NOMO-1 treated with dmso at 0.1 percent for 144 hours (cell line): ENCODE measurements around the gene MINDY4.

ENCODE experiments used
- DNase-seq: peaks from one replicate; lab custom pipeline; 2025; ENCODE audit not compliant: unreplicated experiment; lab: John Stamatoyannopoulos, UW

MINDY4 gene

DNA sequence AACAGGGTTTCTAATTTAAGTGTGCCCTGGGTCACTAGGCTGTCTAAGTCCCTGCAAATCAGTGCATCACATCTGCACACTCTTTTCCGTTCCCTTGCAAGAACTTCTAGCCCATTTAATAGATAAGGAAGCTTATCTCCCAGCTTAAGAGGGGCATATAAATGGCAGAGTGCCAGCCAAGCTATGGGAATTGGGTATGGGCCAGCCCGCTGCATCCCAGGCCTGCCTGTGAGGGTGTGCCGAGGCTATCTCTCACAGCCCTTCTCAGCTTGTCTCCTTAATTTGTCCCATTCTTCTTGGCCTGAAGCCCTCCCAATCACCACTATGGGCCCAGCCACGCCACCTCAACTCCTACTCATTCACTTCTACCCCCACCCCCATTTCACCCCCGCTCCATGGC, 155.1 kb downstream of the MINDY4 start:
- no peak for DNase-seq

DNA sequence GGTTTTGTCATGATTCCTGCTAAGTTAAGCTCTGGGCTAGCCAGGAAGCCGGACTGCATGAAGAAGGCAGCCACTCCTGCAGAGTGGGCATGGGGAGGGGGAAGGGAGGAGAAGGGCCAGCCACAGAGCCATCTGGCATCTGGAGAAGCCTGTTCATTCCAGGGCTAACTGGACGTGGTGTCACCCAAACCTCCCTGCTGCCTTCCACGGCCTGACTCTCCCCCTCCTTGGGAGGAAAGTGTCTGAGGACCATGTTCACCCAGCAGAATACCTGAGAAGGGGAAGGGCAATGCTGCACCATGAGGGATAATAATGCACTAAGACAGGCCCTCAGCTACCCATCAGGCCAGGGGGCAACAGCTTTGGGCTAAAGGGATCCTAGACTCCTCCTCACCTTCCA, 155.8 kb downstream of the MINDY4 start:
- DNase-seq, result no peak

DNA sequence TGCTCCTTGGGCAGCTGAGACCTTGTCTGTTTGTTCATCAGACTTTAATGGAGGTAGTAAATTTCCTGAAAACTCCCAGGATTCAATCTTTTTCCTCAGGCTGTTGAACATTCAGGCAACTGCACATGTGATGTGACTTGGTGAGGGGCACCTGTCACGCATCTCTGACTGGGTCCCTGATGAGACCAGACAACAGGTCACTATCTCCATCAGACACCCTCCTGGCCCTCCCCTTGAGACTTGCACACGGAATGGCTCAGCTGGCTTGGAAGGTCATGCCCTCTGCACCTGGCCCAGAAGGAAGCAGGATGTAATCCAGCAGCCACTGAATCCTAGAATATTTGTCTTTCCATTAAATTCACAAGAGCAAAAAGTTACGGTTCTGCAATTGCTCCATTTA, 156.3 kb downstream of the MINDY4 start:
- DNase-seq, result no peak

DNA sequence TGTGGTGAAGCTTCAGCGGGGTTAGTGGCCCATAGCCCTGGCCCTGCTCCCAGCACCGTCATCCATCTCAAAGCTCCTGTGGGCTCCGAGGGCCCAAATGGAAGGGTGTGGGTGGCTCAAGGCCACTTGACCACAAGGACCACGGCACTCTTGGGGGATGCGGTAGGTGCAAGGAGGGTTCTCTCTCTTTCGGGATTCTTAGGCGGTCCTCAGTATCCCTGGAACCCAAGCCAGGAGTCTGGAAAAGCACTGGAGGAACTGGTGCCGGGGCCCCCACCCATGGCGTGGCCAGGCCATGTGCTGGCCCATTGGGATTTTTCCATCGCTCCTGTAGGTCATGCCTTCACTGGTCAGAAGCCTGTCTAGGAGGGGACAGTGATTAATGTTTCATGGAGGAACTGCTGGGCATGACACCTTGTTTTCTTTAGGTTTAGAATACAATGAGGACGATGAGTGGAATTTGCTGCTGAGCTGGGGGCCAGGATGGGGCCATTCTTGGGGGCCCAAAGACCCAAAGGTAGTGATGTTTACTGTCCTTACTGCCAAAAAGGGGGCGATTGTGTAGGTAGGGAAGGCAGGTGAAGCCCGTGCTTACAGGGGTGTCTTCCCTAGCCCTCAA, 157.1 kb downstream of the MINDY4 start:
- DNase-seq, result no peak

DNA sequence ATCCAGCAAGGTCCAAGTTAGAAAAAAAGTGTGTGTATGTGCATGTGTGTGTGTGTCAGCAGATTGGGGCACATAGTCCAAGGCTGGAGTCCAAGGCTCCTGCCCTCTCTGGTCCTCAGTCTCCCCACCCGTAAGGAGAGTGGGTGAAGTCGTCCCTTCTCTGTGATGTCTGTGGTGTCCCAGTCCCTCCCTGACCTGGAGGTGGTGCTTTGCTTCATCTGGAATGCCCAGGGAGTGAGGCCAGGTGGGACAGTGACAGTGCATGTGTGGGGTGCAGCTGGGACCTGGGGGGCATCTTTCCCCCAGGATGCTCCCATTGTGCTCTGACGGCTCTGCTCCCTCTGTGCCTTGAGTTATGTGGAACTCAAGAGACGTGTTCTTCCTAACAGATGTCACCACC, 158.5 kb downstream of the MINDY4 start:
- DNase-seq, result no peak

DNA sequence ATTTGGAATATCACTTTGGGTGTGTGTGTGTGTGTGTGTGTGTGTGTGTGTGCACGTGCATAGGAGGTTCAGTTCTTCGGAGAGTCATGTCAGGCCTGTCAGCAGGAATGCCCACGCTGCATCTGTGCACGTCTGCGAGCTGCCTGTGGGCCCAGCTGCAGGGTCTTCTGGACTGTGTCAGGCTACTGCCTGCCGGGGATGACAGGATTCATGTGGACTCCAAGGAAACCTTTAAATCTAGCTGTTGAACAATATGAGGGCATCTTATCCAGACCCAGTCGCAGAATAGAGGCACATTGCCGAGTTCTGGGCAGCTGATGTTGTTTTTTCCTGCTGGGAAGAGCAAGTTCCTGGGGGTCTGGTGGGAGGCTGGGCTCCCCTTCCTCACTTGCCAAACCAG, 159.4 kb downstream of the MINDY4 start:
- DNase-seq, result no peak

DNA sequence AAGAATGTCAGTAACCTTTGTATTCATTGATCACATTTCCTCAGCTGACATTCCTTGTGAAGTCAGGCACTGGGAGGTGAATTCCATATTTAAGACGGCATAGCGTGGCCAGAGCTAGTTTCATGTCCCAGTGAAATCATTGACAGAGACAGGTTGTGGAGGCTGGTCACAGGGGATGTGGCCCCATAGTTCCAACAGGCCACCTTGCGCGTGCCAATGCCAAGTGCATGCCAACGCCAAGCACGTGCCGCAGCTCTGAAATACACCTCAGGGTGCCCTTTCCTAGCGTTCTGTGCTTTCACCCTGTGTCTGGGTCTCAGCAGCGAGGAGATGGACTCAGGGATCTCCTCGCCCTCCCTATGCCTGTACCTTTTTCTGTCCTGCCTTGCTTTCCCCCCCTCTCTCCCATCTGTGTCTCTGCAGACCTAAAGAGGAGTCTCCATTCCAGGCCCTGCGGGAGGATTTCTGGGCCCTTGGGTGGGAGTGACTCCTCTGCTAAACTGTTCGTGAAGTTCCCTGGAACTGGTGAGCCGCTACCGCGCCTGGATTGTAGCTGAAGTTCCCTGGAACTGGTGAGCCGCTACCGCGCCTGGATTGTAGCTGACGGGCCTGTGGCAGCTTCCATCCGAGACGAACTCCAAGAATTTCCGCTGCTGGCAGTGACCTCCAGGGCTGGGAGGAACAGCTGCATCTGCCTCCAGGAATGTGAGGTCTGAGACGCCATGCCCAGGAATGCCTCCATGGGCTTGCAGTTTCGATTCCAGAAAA, 160.1 kb downstream of the MINDY4 start:
- DNase-seq, result no peak

DNA sequence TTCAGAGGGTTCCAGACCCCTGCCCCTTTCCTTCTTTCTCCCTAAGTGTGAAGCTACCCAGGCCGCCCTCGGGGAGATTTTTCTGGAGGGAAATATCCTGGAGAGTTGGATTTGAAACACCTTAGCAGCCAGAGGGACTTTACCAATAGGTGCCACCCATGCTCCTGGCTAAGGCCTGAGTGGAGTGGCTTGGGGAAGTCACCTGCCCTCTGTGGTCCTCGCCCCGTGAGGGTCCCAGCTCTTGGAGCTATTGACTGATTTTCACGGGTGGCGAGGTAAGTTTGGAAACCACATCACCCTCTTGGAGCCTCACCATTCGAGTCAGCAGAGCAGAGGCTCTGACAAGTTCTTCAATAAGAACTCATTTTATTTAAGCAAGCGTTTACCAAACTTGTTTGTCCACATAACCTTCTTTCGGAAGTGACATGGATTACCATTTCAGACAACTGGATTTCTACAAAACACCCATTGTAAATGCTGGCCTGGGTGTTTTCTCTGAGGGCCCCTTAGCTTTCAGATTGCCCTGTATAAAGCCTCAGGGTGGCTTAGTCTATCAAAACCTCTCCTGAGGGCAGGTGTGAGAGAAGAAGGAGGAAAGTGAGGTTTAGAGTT, 160.8 kb downstream of the MINDY4 start:
- DNase-seq, result no peak

DNA sequence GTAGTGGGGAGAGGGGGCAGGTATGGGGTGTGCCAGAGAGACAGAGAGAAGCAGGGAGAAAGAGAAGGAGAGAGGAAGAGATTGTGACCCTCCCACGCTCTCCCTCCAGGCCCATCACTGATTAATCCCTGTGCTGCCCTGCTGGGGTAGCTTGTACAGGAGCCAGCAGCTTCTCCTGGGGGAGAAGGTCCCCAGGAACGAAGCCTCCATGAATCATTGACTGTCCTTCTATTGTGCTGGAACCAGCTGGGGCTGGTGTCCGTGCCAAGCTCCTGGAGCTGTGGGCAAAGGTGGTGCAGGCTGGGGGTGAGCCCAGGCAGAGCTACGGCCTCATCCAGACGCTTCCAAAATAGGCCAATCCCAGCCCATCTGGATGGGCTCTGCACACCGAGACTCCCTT, 161.3 kb downstream of the MINDY4 start:
- DNase-seq, result no peak

DNA sequence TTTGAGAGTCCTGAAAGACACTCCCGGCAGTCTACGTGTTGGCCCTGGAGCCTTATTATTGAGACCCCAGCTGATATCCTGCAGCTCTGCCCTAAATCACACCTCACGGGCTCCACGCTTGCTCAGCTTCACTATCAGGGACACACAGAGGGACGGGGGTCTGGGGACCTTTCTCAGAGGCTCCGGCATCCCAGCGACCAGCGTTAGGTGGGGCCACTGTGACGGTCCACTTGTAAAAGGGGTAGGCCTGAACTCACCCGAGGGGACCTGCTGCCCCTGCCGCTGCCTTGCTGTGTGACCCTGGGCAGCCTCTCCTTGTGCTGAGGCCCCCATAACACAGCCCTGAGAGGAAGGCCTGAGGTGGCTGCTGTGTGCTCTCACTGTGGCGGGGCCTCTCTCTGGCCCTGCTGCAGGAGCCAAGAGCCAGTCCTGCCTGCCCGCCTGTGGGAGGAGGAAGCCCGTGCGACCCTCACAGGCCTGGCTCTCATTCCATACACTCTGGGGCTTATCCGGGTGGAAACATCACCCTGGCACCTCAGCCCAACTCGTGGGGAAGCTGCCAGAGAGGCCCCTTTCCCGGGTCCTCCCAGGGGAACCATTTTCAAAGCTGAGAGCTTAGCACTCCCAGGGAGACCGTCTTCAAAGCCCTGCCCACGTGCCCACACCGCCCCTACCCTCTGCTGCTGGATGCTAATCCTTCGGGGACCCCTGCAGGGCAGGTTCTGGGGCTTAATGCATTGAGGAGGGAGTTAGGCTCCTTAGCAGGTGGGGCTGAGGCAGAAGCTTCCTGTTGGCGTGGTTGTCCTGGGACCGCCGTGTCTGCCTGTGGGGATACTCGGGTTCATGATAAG, 162.1 kb downstream of the MINDY4 start:
- no peak for DNase-seq

DNA sequence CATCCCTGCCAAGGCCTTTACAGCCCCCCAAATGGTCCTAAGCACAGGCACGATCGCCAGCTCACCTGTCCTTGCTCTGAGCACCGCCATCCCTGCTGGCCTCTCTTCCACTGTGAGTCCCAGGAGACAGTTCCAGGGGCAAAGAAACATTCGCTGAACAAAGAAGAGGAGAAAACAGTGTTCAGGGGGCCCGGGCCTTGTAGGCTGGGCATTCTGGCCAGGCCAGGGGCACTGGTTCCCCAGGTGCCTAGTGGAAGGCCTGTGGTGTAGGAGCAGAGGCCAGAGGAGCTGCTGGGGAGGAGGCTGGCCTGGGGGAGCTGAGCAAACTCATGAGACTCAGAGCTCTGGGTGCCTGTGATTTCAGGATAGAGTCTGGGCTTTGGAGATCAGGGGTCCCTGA, 163.0 kb downstream of the MINDY4 start:
- no peak for DNase-seq

DNA sequence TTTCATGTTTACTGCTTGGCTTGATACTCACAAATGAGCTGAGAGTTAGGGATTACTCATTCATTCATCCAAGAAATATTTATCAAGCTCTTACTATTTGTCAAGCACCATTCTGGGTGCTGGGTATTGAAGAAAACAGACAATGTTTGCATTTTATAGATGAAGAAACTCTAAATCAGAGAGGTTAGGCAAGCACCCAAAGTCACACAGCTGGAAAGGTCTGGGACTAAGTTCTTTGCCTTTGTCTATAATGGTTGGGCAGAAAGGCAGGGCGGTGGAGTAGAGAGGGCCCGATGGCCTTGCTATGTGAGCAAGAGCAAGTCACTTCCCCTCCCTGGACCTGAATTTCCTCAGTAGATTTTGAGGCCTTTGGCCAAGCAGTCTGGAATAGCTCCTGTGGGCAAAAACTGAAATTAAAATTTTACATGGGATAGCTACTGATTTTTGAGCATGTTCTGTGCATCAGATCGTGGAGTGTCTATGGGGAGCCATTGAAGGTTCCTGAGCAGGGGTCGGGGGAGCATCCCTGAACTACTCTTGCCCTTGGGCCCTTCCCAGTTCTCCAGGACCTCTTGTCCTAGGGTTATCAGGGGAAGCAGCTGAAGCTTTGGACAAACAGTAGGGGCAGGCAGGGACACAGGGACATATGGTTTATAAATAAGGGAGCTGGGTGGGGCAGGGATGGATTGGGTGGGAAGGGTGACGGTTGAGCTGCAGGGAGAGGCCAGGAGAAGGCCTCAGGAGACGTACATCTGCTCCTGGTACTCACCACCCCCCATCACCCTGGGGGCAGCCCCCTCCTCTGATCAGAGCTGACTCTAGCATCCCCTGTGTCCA, 163.7 kb downstream of the MINDY4 start:
- DNase-seq, result no peak

DNA sequence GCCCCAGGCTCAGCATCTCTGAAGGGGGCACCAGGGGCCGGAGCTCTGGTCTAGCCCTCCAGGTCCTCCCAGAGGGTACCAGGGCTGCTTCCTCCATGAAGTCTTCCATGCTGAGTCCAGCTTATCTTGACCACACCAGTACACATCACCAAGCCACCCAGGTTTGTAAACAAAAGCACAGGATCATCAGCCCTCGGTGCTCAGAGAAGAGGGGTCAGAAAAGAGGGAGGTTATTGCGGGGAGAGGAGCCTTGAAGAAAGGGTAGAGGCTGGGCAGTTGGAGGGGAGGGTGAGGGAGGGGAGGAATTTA, 164.3 kb downstream of the MINDY4 start:
- no peak for DNase-seq

DNA sequence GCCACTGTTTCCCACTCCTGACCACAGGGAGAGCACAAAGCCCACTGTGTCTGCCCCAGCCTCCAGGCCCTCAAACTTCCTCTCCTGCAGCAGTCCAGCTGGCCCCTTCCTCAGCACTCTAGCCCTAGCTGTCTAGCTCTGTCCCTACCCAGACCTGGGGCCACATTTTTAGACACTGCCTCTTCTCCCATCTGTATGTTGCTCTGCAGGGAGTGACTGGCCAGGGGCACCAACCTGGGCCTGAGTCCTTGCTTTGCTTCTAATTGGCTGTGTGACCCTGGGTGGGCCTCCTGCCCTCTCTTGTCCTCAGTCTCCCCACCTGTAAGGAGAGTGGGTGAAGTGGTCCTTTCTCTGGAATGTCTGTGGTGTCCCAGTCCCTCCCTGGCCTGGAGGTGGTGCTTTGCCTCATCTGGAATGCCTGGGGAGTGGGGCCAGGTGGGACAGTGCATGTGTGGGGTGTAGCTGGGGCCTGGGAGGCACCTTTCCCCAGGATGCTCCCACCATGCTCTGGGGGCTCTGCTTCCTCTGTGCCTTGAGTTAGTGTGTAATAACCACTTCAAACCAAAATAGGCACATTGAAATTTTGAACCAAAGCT, 165.5 kb downstream of the MINDY4 start:
- DNase-seq, result no peak

DNA sequence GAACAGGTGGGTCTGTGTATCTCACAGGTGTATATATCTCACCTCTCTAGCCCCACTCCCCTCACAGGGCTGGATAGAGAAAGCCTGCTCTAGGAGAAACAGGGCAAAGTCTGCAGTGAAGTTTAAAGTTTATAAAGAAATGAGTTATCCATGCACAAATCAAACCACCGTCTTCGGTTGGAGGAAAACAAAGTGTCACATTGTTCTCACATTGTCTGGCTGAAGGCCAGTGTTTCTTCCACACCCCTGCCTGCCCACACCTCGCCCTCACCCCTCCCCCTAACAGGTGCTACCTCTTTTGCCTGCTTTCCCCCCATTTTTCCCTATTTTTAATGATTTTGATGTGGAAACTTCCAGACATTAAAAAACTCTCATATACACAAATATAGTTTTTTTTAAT, 166.2 kb downstream of the MINDY4 start:
- DNase-seq, result no peak

DNA sequence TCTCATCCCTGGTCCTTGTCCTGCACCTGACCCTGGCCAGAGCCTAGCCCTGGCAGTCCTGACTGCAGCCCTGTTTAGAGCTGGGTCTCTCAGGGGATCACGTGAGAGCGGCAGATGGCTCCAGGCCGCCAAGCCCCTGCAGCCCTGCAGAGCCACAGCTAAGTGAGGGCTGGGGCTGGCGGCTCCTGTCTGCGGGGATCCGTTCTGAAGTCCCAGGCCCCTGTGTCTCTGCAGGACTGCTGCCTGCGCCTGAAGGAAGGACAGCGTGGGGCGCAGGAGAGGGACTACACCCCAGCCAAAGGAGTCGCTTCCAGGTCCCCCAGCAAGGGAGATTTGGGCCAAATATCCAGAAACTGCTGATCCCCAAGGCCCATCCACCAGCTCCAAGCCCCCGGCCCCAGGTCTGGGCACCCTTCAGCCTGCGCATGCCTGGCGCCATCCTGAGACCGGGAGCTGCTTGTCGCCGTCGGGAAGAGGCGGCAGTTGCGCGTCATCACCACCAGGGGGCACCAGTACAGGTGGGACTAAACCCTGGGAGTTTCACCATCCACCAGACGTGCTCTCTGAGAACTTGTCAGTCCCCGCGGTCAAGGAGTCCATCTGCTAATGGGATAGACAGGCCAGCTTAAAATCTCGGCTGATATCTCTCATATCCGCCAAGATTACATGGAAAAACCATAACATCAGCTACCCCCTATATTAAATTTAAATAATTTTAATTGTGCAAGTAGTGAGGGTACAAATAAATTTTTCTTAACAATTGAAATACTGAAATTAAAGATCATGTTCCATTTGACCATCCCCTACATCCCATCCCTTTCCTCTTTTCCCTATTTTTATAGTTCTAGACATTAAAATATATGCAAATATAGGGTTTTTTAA, 167.5 kb downstream of the MINDY4 start:
- DNase-seq, result no peak

DNA sequence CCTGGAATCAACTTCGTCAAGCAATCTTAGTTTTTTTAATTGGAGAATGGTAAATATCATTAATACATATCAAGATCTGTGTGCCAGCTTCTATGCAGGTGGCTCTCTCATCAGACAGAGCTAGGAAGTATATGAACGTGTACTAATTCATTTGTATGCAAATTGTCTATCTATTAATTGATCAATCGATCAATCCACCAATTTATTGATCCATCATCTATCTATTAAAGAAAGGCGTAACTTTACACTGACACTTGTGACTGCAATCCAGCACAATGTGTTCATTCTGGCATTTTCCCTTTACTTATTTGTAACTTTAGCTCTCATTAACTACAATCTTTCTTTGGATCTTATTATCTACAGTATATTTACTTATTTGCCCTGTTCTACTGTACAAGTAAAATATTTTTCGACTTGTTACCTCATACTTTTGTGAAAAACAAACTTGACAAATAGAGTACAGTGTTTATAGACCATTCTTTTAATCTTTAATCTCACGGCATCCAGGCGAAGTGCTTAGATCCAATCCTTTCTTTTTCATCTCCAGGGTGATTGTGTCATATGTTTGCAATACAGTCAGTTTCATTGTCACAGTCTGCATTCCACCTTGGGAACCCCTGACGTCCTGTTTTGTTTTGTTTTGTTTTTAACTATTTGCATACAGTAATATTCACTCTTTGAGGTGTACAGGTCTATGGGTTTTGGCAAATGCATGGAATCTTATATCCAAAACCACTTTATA, 170.5 kb downstream of the MINDY4 start:
- DNase-seq, result no peak
